ENCODE results near the gene PEX13.

Gene PEX13

DNA sequence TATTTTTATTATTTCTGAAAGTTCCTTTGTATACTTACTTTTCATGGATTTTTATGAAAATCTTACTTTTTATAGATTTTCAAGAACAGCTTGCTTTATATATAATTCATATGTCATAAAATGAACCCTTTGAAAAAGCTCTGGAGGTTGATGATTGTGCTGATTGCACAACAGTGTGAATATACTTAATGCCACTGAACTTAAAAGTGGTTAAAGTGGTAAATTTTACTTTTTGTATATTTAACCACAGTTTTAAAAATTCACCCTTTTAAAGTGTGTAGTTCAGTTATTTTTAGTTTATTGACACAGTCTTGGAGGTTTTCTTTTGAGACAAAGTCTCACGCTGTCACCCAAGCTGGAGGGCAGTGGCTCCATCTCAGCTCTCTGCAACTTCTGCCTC is 56.6 kb downstream of the PEX13 start:
- no peak for DNase-seq (ENCODE audit: low read depth, low spot score)

- DNase-seq (ENCODE audit: low read depth, low spot score) = no peak
Observed at GRCh38 chr2:61085883-61086282, 68.4 kb downstream of the PEX13 start.

DNA sequence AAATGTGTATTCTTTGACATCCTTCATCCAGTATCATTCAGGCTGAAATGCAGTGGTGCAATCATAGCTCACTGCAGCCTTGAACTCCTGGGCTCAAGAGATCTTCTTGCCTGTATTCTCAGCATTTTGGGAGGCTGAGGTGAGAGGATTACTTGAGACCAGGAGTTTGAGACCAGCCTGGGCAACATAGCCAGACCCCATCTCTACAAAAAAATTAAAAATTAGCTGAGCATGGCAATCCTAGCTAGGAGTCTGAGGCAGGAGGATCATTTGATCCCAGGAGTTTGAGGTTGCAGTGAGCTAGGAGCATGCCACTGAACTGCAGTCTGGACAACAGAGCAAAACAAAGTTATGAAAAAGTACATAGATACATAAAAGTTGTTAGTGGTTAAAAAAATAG is 72.3 kb downstream of the PEX13 start:
- DNase-seq (ENCODE audit: low read depth, low spot score) = no peak

DNA sequence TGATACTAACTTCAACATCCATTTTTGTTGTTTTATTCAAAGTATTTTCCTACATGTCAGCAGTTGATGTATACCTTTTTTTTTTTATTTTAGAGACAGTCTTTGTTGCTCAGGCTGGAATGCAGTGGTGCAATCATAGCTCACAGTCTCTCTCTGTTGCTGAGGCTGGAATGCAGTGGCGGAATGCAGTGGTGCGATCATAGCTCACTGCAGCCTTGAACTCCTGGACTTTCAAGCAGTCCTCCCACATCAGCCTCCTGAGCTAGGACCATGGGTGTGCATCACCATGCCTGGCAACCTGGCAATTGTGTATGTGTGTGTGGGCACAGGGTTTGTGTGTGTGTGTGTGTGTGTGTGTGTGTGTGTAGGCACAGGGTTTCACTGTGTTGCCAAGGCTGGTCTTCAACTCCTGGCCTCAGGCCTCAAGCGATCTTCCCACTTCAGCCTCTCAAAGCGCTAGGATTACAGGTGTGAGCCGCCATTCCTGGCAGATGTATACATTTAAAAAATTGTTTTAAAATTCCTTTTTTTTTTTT is 72.9 kb downstream of the PEX13 start:
- no peak for DNase-seq (ENCODE audit: low read depth, low spot score)

- DNase-seq (ENCODE audit: low read depth, low spot score) = no peak
Observed at GRCh38 chr2:61091485-61091884, 74.0 kb downstream of the PEX13 start.

DNA sequence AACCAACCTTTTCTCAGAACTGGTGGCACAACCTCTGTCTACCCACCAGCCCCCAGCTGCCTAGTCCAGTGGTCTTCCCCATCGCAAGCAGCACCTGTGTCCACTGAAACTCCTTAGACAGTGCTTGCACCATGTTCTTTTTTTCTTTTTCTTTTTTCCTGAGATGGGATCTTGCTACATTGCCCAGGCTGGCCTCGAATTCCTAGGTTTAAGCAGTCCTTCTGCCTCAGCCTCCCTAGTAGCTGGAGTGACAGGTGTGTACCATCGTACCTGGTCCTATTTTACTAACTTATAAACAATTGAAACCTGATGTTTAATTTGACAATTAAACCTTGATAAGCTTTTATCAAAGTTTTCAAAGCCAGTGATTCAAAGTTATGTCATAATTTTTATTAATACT is 78.9 kb downstream of the PEX13 start:
- no peak for DNase-seq (ENCODE audit: low read depth, low spot score)

- no peak for DNase-seq (ENCODE audit: low read depth, low spot score)
Observed at GRCh38 chr2:61100801-61101200, 83.3 kb downstream of the PEX13 start.

Measured in activated CD4-positive, CD25-positive, alpha-beta regulatory T cell treated with anti-CD3 and anti-CD28 coated beads, Interleukin-2, amount 50 U/mL, for 16 hours (primary cell).